HEK293 (cell line): ENCODE measurements around the gene OR51E1.

ENCODE experiments used
- CTCF ChIA-PET: fragments of 350-600 bp; formaldehyde crosslinking; extraction: SDS; loops from one replicate; lab custom pipeline; 2021; ENCODE audit warnings: antibody characterized with exemption; lab: Yijun Ruan, JAX
- POLR2A ChIA-PET: fragments of 300-600 bp; formaldehyde crosslinking; extraction: SDS; loops from one replicate; lab custom pipeline; 2020; ENCODE audit warnings: antibody characterized with exemption, inconsistent platforms; lab: Yijun Ruan, JAX
- H3K27ac ChIP-seq: fragments of 200-500 bp; sonication (Bioruptor generic); 2 replicates; pipeline ENCODE4 v1.5.1; 2014; ENCODE audit warnings: low read depth, low read length, control low read depth, inconsistent platforms; ENCODE audit errors: extremely low read depth
- H3K36me3 ChIP-seq, 2 experiments: fragments of 200-500 bp in 1 of 2; sonication (Bioruptor generic) in 1 of 2; 1 replicate in 1 of 2; 2 replicates in 1 of 2; pipeline ENCODE4 v1.5.1; 2014 to 2017; ENCODE audit warnings: inconsistent platforms in 2 of 2, low read length in 2 of 2; ENCODE audit not compliant: control insufficient read depth in 2 of 2, insufficient read depth in 1 of 2
- H3K4me1 ChIP-seq: fragments of 200-500 bp; sonication (Bioruptor generic); 2 replicates; pipeline ENCODE4 v1.5.1; 2014; ENCODE audit warnings: mild to moderate bottlenecking, low read length, inconsistent platforms; ENCODE audit not compliant: control insufficient read depth, insufficient read depth
- H3K4me3 ChIP-seq: 2 replicates; pipeline ENCODE4 v1.5.1; 2011; ENCODE audit warnings: low read depth, mild to moderate bottlenecking, control low read depth, low read length, moderate library complexity
- H3K9me3 ChIP-seq: fragments of 200-500 bp; sonication (Bioruptor generic); 2 replicates; pipeline ENCODE4 v1.5.1; 2014; ENCODE audit warnings: low read depth, low read length, inconsistent platforms; ENCODE audit not compliant: control insufficient read depth, insufficient read depth
- KLF7 ChIP-seq: fragments of 450-650 bp; formaldehyde crosslinking; IDR thresholded peaks from 2 replicates; pipeline ENCODE4 v1.5.1; 2016; ENCODE audit warnings: missing biosample characterization, missing genetic modification characterization, borderline replicate concordance
- KLF9 ChIP-seq: fragments of 450-650 bp; formaldehyde crosslinking; IDR thresholded peaks from 2 replicates; pipeline ENCODE4 v1.5.1; 2016; ENCODE audit warnings: missing biosample characterization, missing genetic modification characterization, low read depth
- RBAK ChIP-seq: fragments of 450-650 bp; formaldehyde crosslinking; IDR thresholded peaks from 2 replicates; pipeline ENCODE4 v1.5.1; 2016; ENCODE audit warnings: missing biosample characterization, missing genetic modification characterization
- ZBTB48 ChIP-seq: fragments of 450-650 bp; formaldehyde crosslinking; IDR thresholded peaks from 2 replicates; pipeline ENCODE4 v1.5.1; 2016; ENCODE audit warnings: missing biosample characterization, missing genetic modification characterization
- ZNF19 ChIP-seq: fragments of 450-650 bp; formaldehyde crosslinking; IDR thresholded peaks from 2 replicates; pipeline ENCODE4; 2016; ENCODE audit warnings: missing biosample characterization, missing genetic modification characterization, low read depth
- ZNF266 ChIP-seq: fragments of 450-650 bp; formaldehyde crosslinking; IDR thresholded peaks from 2 replicates; pipeline ENCODE4 v1.5.1; 2016; ENCODE audit warnings: missing biosample characterization, missing genetic modification characterization, low read depth
- ZNF292 ChIP-seq: fragments of 450-650 bp; formaldehyde crosslinking; IDR thresholded peaks from 2 replicates; pipeline ENCODE4 v1.5.1; 2016; ENCODE audit warnings: low read depth, missing biosample characterization, missing genetic modification characterization, borderline replicate concordance
- ZNF394 ChIP-seq: fragments of 450-650 bp; formaldehyde crosslinking; IDR thresholded peaks from 2 replicates; pipeline ENCODE4 v1.5.1; 2016; ENCODE audit warnings: missing biosample characterization, missing genetic modification characterization, mild to moderate bottlenecking, moderate library complexity, borderline replicate concordance
- ZNF621 ChIP-seq: fragments of 450-650 bp; formaldehyde crosslinking; IDR thresholded peaks from 2 replicates; pipeline ENCODE4 v1.5.1; 2017; ENCODE audit warnings: missing biosample characterization, missing genetic modification characterization
- ZNF677 ChIP-seq: fragments of 450-650 bp; IDR thresholded peaks from 2 replicates; pipeline ENCODE4 v1.5.0; 2018; ENCODE audit warnings: missing biosample characterization, mild to moderate bottlenecking, missing genetic modification characterization, moderate library complexity
- ZNF701 ChIP-seq: fragments of 450-650 bp; formaldehyde crosslinking; IDR thresholded peaks from 2 replicates; pipeline ENCODE4 v1.5.1; 2016; ENCODE audit warnings: missing biosample characterization, missing genetic modification characterization
- TF ChIP-seq, protein P1 (sequence below): fragments of 450-650 bp; formaldehyde crosslinking; IDR thresholded peaks from 2 replicates; pipeline ENCODE4 v1.5.1; 2016; ENCODE audit warnings: missing biosample characterization, missing genetic modification characterization
- TF ChIP-seq, protein P2 (sequence below): fragments of 450-650 bp; formaldehyde crosslinking; IDR thresholded peaks from 2 replicates; pipeline ENCODE4 v1.5.1; 2016; ENCODE audit warnings: missing biosample characterization, missing genetic modification characterization
- TF ChIP-seq, protein P3 (sequence below): fragments of 450-650 bp; formaldehyde crosslinking; IDR thresholded peaks from 2 replicates; pipeline ENCODE4 v1.5.1; 2016; ENCODE audit warnings: missing biosample characterization, missing genetic modification characterization
- TF ChIP-seq, protein P4 (sequence below): fragments of 450-650 bp; formaldehyde crosslinking; IDR thresholded peaks from 2 replicates; pipeline ENCODE4 v1.5.1; 2016; ENCODE audit warnings: missing biosample characterization, missing genetic modification characterization
- TF ChIP-seq, protein P5 (sequence below): fragments of 450-650 bp; formaldehyde crosslinking; IDR thresholded peaks from 2 replicates; pipeline ENCODE4 v1.5.1; 2016; ENCODE audit warnings: missing biosample characterization, missing genetic modification characterization

Gene OR51E1

DNA sequence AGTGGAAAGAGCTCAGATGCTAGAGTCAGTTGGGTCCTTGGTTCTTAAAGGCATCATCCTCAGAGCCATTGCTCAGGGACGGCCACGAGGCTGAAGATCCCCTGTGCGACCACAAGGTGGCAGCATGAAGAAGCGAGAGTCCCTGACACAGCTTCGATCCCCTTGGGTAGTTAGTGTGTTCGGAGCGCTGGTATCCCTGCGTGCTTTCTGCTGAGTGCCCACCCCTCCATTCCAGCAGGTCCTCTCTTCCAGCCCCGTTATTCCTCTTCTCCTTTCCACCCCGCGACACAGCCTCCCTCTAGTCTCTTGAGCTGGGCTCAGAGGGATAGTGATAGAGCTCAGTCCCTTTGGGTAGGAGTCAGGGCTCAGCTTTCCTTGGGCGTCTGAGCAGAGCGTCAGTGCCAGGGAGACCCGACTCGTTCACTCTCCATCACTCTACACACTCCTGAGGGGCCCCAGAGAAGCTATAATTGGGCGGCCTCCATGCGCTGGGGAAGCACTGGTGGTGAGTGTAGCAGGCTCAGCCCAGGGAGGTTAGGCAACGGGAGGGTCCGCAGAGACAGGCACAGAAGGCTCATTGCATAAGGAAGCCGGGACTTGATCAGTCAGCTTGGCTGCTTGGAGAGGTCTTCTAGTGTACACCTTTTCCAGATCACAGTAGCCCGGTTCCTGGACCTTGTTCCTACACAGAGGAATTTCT, 6.7 kb upstream of the OR51E1 start, which contains the start of gene OR51D1 (continued):
- TF ChIP-seq, protein P1, sequence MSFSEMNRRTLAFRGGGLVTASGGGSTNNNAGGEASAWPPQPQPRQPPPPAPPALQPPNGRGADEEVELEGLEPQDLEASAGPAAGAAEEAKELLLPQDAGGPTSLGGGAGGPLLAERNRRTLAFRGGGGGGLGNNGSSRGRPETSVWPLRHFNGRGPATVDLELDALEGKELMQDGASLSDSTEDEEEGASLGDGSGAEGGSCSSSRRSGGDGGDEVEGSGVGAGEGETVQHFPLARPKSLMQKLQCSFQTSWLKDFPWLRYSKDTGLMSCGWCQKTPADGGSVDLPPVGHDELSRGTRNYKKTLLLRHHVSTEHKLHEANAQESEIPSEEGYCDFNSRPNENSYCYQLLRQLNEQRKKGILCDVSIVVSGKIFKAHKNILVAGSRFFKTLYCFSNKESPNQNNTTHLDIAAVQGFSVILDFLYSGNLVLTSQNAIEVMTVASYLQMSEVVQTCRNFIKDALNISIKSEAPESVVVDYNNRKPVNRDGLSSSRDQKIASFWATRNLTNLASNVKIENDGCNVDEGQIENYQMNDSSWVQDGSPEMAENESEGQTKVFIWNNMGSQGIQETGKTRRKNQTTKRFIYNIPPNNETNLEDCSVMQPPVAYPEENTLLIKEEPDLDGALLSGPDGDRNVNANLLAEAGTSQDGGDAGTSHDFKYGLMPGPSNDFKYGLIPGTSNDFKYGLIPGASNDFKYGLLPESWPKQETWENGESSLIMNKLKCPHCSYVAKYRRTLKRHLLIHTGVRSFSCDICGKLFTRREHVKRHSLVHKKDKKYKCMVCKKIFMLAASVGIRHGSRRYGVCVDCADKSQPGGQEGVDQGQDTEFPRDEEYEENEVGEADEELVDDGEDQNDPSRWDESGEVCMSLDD (tag by site-specific recombination): 0 out of 2 replicates have a peak, but pooled peaks have one; percentile 27
- TF ChIP-seq ZBTB48 (tag by site-specific recombination) (peak; percentile 86), RBAK (tag by site-specific recombination) (no peak), ZNF701 (no peak)
- TF ChIP-seq, protein P2, sequence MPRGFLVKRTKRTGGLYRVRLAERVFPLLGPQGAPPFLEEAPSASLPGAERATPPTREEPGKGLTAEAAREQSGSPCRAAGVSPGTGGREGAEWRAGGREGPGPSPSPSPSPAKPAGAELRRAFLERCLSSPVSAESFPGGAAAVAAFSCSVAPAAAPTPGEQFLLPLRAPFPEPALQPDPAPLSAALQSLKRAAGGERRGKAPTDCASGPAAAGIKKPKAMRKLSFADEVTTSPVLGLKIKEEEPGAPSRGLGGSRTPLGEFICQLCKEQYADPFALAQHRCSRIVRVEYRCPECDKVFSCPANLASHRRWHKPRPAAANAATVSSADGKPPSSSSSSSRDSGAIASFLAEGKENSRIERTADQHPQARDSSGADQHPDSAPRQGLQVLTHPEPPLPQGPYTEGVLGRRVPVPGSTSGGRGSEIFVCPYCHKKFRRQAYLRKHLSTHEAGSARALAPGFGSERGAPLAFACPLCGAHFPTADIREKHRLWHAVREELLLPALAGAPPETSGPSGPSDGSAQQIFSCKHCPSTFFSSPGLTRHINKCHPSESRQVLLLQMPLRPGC (tag by site-specific recombination): no peak
- TF ChIP-seq, all 188 proteins: peak for 6

DNA sequence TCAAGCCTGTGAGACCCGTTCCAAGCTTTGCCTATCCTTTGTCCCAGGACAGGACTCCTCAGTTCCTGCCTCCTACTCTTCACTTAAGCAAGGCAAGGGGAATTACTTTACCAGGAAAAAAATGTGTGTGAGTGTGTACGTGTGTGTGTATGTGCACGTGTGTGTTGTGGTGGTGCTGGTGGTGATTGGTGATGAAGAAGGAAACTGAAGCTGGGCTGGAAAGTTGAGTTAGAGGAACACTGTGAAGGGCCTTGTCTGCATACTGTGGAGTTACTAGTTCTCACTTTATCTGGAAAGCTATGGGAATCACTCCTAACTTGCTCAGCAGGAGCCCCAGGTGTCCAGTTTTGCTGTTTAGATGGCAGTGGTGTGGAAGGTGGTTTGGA, 6.1 kb upstream of the OR51E1 start:
- TF ChIP-seq KLF7 (tag by site-specific recombination) (no peak), ZNF621 (tag by site-specific recombination) (no peak), ZNF394 (no peak)
- TF ChIP-seq, protein P3, sequence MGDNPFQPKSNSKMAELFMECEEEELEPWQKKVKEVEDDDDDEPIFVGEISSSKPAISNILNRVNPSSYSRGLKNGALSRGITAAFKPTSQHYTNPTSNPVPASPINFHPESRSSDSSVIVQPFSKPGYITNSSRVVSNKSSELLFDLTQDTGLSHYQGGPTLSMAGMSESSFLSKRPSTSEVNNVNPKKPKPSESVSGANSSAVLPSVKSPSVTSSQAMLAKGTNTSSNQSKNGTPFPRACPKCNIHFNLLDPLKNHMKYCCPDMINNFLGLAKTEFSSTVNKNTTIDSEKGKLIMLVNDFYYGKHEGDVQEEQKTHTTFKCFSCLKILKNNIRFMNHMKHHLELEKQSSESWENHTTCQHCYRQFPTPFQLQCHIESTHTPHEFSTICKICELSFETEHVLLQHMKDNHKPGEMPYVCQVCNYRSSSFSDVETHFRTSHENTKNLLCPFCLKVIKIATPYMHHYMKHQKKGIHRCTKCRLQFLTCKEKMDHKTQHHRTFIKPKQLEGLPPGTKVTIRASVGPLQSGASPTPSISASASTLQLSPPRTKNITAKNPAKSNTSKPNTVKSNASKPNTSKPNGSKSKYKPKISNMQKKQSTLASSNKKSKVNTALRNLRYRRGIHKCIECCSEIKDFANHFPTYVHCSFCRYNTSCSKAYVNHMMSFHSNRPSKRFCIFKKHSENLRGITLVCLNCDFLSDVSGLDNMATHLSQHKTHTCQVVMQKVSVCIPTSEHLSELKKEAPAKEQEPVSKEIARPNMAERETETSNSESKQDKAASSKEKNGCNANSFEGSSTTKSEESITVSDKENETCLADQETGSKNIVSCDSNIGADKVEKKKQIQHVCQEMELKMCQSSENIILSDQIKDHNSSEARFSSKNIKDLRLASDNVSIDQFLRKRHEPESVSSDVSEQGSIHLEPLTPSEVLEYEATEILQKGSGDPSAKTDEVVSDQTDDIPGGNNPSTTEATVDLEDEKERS (tag by site-specific recombination): no peak
- Histone ChIP-seq H3K4me3 (no peak overlapping the region), H3K4me1 (no peaks in the 10 kb centered on the region), H3K36me3 (no peaks in the 10 kb centered on the region), H3K27ac (no peak overlapping the region), H3K9me3 (no peaks in the 10 kb centered on the region)
- ChIA-PET CTCF (interaction anchor here (0.5 to 4.3 kb wide), 29 partner anchors 8 to 1773 kb away, joined by 3 to 42 read pairs (median 4); partner anchors contain the start of gene OR51T1), POLR2A (no interaction called here)

DNA sequence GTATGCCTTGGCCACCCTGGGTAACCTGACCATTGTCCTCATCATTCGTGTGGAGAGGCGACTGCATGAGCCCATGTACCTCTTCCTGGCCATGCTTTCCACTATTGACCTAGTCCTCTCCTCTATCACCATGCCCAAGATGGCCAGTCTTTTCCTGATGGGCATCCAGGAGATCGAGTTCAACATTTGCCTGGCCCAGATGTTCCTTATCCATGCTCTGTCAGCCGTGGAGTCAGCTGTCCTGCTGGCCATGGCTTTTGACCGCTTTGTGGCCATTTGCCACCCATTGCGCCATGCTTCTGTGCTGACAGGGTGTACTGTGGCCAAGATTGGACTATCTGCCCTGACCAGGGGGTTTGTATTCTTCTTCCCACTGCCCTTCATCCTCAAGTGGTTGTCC, 3.9 kb upstream of the OR51E1 start:
- ChIA-PET POLR2A (no interaction called here), CTCF (no interaction called here)
- Histone ChIP-seq H3K9me3 (no peaks in the 10 kb centered on the region), H3K36me3 (no peaks in the 10 kb centered on the region), H3K4me3 (no peak overlapping the region), H3K27ac (no peak overlapping the region), H3K4me1 (no peaks in the 10 kb centered on the region)
- TF ChIP-seq ZNF266 (tag by site-specific recombination) (no peak), ZNF677 (tag by site-specific recombination) (no peak), KLF9 (no peak), ZNF292 (no peak), ZNF19 (tag by site-specific recombination) (no peak)
- TF ChIP-seq, protein P4, sequence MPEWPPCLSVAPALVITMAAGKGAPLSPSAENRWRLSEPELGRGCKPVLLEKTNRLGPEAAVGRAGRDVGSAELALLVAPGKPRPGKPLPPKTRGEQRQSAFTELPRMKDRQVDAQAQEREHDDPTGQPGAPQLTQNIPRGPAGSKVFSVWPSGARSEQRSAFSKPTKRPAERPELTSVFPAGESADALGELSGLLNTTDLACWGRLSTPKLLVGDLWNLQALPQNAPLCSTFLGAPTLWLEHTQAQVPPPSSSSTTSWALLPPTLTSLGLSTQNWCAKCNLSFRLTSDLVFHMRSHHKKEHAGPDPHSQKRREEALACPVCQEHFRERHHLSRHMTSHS (tag by site-specific recombination): no peak
- TF ChIP-seq, protein P5, sequence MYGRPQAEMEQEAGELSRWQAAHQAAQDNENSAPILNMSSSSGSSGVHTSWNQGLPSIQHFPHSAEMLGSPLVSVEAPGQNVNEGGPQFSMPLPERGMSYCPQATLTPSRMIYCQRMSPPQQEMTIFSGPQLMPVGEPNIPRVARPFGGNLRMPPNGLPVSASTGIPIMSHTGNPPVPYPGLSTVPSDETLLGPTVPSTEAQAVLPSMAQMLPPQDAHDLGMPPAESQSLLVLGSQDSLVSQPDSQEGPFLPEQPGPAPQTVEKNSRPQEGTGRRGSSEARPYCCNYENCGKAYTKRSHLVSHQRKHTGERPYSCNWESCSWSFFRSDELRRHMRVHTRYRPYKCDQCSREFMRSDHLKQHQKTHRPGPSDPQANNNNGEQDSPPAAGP (tag by site-specific recombination): no peak
